Measurements from ENCODE around the gene GAD2.

Gene GAD2

DNA sequence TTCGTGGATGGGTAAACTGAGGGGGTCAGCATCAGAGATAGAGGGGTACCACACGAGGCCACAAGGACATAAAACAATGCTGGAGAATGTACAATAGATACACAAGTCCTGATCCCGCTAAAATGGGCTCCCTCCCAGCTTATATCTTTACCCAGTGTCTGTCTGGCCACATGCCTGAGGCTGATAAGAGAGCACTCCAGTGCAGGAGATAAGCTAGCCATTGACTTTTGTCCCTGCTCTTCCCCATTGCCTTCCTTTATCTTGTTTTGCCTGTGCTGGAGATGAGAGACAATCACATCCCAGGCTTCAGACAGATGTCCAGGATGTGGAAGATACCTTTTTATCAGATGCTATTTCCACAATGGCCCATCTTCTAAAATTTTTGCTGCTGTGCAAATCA, 6.0 kb downstream of the GAD2 start:
- DNase-seq (ENCODE audit: low spot score): no peak

DNA sequence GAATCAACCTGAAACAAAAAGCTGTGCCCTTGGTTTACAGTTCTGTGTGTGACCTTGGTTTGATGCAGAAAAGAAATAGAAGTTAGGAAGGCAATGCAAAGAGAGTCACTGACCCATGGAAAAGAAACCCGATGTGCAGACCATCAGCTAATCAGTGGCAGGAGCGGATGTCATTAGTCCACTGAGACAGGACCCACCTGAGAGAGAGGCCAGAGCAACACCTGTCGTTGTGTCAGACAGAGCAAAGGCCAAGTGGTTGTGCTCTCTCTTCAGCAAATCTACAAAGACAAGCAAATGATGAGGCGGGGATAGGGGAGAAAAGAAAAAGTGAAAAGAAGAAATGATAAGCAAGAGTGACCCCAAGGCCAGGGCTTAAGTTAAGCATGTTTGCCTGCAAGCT, 8.7 kb downstream of the GAD2 start:
- DNase-seq (ENCODE audit: low spot score): no peak

DNA sequence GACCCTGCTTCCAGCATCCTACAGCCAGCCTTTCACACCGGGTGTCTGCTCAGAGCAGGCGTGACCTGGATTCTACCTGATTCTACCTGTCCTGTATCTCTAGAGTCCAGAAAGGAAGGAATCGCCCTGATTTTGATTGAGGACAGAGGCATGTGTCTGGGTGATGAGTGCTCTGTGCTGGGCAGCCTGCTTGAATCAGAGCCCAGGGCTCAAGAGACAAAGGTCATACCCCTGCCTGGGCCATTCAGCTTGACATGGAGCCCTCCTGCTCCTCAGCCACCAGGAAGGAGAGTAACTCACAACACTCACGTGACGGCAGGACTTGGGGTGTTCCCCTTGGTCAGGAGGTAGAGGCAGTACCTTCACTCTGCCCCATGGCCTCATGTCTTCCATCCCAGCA, 11.2 kb downstream of the GAD2 start:
- no peak for DNase-seq (ENCODE audit: low spot score)

DNA sequence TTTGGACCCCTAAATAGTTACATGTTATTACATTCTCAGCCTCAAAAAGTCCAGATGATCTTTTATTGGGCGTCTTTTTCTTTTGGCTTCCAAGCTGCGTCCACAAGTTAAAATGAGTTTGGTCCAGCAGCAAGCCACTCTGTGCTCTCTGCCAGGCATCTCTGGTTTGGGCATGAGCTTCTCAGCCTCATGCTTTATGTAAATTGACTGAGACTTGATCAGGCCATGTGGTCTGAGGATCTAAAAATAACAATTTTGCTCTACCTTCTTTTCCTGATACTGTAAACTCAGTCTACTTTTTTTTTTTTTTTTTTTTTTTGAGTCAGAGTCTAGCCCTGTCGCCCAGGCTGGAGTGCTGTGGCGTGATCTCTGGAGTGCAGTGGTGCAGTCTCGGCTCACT, 15.6 kb downstream of the GAD2 start:
- no peak for DNase-seq (ENCODE audit: low spot score)

DNA sequence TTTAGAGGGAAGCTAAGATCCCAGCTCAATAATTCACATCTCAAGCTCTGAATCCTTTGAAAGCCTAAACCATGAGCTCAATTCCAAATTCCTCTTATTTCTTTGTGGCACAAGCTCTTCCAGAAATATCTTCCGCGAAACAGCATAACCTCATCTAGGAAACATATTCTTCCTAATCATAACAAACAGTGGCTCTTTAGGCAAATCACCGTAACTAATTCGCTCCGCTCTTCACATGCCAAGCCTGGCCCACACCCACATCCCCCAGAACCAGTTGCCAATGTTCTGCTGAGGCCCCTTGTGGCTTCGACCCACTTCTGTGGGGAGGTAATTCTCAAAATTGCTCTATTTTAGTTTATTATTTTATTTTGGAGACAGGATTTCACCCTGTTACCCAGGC, 19.2 kb downstream of the GAD2 start:
- no peak for DNase-seq (ENCODE audit: low spot score)

DNA sequence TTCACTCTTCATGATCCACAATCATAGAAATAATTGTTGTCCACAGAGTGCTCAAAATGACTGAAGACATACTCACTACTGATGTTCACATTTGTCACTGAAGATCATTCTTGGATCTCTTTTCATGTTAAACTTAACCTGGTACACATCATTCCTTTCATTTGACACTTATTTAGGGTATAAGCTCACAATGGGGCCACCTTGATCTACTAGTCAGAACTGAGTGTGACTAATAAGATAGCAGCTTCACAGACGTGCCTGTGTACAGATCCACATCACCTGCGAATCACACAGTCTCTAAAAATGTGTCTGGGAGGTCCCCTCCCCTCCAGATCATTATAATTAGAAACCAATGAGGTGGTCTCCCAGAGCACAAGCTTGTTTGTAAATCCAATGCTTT, 21.8 kb downstream of the GAD2 start:
- DNase-seq (ENCODE audit: low spot score): no peak

DNA sequence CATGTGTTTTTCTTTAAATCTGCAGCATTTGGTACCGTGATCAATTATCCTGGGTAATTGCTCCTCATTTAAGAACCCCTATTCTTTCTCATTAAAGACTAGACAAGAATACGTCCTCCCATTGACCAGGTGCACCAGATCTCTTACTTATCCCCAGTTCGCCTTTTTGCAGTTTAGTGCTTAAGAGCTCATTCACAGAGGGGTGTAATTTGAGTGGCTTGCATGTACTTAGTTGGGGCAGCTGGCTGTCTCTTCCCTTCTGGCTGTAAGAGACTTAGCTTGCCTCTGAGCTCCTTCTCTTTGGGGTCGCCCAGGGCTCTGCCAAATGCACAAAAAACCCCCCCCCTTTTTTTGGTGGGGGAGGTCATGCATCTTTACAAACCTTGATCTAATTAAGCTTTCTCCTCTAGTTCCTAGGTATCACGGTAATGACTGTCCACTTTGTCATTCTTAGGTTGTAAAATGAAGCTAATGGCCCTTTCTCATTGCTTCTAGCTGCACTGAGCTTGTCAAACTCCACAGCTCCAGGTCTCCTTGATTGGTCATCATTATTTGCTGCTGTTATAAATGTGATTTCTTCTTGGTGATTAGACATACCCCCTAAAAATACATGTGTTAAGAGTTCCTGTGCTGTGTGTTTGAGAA, 26.3 kb downstream of the GAD2 start:
- no peak for DNase-seq (ENCODE audit: low spot score)

DNA sequence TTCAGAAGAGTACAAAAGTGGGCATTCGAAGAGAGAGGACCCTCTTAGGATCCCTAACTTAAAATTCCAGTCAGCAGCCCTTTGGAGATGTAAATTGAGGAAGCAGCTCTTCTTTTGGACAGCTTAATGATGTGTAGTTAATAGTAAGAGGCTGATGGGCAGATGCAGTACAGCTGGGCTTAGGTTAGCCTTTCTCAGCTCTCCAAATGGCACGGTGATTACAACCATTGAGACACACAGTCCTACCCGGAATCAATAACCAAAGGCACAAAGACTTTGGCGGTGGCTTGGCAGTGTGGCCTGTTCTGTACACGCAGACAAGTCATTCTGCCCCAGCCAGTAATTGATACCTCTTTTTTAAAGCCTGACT, 26.8 kb downstream of the GAD2 start:
- DNase-seq (ENCODE audit: low spot score): no peak

DNA sequence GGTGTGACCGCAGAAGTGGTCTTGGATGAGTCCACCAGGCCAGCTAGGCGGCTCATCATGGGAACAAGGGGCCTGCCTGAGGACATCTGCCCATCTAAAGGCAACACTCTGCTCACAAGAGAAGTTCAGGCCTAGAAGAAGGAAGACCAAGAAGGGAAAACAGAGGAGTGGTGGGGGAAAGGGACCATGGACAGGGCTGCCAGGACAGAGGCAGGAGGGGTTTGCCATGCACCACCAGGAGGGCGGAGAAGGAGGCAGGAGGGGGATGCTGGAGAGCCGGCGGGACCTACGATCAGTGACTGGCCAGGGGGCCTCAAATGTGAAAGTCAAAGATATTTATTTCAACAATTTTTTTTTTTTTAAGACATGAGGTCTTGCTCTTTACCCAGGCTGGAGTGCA, 33.1 kb downstream of the GAD2 start:
- no peak for DNase-seq (ENCODE audit: low spot score)

DNA sequence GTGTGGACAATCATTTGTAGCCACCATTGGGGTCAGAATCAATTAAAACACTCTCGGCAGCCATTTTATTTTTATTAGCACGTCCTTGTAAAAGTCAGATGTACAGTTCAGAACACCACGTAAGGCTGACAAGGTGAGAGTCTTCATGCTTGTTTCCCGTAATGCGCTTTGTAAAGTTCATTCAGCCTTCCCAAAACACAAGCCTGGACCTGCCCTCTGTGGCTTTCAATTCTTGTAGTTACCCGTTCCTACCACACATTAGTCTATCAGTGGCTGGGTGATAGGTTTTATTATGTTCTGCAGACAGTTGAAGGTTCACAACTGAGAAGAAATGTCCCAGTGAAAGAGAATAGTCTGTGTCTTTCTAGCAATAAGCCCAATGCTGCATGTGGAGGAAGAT, 35.4 kb downstream of the GAD2 start:
- DNase-seq (ENCODE audit: low spot score): no peak

DNA sequence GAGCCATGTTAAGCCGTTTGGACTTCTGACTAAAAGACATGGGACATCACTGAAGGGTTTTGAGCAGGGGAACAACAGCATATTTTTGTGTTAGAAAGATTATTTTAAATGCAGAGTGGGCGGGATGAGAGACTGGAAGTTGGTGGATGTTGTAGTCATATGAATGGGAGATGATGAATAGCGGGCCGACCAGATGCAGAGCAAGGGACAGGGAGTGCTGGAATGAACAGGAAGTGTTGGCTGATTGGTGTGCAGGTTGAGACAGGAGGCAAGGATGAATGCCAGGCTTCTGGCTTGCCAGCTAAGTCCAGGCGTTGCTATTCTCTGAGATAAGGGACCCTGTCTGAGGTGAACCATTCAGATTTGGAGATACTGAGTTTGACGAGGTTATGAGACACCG, 38.0 kb downstream of the GAD2 start:
- DNase-seq (ENCODE audit: low spot score): no peak

DNA sequence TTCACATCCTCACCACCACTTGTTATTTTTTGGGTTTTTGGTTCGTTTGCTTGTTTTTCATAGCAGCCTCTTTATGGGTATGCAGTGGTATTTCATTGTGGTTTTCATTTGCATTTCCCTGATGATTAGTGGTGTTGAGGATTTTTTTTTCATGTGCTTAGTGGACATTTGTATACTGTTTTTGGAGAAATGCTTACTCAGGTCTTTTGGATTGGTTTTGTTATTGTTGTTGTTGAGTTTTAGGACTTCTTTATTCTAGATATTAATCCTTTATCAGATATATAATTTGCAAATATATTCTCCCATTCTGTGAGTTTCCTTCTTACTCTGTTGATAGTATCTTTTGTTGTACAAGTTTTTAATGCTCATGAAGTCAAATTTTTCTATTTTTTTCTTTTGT, 42.8 kb downstream of the GAD2 start:
- DNase-seq (ENCODE audit: low spot score): no peak

DNA sequence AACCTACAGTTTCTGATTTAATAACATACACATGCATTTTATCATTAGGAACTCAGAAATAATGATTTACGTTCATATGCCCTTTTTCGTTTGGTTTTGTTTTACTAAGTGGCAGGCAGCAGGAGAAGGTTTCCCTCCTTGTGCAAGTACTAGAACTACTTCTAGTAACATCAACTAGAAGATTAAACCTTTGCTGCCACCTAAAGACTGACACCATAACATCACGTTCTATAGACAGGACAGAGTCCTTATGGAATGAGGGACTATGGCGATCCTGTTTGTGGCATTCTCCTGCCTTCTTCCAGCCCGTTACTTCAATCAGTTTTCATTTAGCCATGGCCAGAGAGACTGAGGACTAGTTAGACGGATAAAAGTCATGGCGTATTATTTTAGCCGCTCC, 53.2 kb downstream of the GAD2 start:
- peak; percentile 57 for DNase-seq (ENCODE audit: low spot score)

DNA sequence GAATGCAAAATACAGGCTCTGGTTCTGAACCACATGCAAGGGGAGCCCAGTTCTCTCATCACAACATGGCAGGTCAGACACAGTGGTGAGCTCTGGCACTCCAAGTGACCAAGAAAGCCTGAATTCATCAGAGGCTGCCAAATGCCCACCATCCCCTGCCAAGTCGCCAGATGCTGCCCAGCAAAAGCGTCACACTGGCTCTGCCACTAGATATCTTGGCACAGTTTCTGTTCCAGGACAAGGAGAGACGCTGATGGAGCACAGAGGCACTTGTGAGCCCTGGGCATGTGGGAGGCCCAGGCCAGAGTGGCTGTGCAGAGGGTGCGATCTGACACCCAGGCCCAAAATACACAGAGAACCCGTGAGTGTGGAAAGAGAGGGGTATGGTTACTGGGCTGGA, 57.8 kb downstream of the GAD2 start:
- no peak for DNase-seq (ENCODE audit: low spot score)

DNA sequence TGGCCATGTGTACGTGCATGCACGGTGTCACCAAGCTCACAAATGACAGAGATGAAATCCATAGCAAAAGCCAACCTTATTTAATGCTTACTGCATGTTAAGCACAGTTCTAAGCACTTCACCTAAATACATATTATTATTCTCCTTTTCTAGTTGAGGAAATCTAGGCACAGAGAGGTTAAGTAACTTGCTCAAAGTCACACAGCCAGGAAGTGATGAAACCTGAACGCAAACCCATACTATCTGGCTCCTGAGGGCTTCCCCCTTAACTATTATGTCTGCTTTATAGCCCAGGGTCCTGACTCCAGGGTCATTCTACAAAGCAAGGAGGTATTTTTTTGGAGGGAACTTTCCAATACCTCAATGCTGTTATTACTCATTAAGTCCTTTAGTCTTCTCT, 61.7 kb downstream of the GAD2 start:
- no peak for DNase-seq (ENCODE audit: low spot score)

DNA sequence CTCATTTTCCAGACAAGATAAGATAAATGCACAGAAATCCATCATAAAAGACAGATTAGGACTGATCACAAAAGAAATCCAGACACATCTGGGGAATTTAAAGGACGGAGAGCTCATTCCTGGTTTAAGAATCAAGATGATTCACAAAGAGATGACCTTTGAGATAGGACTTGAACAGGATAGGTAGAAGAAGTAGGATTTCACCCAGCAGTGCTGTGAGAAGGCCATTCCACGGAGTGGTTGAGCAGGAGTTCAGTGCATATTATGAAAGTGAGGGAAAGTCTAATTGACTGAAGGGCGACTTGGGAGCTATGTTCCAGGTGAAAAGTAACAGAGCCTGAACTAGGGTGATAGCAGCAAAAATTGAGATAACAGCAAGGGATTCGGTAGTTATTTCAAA, 73.7 kb downstream of the GAD2 start:
- no peak for DNase-seq (ENCODE audit: low spot score)

DNA sequence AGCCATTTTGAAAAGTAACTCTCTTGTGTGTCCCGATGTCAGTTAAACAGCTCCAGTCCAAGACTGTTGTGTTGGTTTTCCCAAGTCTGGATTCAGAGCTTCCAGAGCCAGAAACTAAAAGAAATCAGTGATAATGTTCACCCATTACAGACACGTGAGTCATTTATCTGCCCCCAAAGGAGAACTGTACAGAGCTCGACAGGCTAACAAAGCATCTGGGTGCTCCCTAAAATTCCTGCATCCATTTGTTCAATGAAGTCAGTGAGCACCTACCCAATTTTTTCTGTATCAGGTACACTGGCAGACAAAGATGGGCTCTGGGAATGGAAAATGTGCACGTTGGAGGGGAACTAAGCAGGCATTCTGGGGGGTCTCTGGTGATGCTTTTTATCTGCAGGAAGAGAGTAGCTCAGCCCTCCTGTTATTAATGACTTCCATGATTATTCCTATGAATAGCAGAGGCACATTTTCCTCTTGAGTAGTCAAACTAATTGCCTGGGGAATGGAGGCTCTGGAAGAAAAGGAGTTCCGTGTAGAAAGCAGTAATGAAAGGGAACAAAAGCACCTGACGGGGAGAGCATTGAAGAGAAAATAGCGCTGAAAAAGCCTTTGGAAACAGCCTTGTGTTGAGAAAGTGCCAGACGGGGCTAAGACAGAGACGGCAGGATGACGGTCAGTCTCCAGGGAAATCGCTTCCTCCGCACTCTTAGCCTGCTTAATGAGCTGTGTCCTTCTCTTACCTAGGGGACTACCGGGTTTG, 75.3 kb downstream of the GAD2 start:
- DNase-seq (ENCODE audit: low spot score): no peak

DNA sequence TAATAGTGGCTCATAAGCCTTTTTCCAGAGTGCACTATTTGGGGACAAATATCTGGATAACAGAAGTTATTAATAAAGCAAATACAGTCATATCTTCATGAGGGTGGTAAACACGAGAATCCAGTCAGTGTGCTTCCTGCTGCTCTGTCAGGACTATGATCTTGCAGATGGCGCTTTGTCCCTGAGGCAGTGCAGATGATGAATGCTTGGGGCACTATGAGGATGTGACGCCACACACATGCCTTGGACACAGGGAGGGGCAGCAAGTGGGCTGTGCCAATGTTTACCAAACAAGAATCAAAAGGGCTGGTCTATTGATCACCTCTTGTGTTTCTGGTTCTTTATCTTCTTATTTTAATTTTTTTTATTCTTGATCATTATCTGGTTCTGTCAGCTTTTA, 79.8 kb downstream of the GAD2 start:
- no peak for DNase-seq (ENCODE audit: low spot score)

DNA sequence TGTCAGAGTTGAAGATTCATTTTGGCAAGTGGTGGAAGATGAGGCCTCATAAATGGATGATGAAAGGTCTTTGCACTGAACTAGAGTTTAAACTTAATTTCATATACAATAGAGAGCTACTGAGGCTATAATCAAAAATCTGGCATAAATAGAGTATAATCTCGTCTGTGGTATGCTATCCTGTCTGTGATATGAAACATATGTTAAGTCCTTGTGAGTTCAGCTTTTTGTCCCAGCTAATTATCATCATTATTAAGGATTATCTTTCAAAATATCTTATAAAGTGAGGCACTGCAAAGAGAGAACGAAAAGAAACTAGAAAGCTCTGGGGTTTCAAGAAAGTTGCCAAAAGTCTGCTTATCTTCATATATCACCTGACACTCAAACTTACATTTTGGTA, 83.4 kb downstream of the GAD2 start:
- no peak for DNase-seq (ENCODE audit: low spot score)

DNA sequence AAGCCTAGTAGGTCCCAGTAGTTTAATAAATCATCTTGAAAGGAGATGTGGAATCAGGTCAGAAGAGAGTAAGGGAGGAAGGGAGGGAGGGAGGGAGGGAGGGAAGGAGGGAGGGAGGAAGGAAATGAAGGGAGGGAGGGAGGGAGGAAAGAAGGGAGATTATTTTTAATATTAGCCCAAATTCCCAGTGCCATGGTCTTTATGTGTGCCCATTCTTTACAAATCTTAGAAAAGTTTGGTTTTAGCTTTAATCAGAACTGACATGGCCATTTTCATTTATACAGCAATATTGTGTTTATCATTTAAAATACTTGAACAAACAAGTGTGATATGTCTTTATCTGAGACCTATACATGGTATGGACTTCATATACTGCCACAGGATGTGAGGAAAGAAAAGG, 86.8 kb downstream of the GAD2 start:
- DNase-seq (ENCODE audit: low spot score): no peak

DNA sequence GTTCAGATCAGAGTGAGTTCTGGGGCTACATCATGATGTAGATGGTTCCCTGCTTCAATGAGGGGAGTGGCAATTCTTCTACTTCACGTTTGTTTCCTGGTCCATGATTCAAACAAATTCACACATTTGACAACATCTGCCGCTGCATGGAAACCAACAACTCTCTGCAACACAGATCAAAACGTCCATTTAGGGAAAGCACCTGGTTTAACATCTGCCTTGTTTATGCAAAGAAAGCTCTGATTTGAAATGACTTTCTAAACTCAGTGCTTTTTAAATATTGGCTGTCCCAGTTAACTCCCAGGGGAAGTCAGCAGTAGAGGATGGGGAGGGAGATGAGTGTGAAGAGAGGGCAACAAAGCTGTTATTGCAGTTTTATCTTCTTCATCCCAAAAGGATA, 93.8 kb downstream of the GAD2 start:
- DNase-seq (ENCODE audit: low spot score): no peak

DNA sequence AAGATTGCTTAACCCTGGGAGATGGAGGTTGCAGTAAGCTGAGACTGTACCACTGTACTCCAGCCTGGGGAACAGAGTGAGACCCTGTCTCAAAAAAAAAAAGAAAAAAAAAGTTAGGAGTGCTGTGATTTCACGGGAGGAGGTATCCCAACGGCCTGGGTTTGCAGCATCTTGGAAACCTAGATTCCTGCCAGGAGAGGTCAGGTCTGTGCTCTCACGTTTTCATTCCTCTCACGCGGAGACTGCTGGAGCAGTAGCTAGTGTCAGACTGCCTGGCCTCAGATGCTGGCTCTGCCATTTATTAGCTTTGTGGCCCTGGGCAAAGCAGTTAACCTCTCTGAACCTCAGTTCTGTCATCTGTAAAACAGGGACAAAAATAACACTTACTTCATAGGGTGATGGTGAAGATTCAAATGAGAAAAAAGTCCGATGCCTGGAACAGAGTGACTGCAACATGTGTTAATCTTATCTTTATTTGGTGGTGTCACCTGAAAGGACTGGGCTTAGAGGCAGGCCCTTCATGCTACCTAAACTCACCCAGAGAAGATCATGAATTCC, 94.9 kb downstream of the GAD2 start:
- DNase-seq (ENCODE audit: low spot score): no peak

DNA sequence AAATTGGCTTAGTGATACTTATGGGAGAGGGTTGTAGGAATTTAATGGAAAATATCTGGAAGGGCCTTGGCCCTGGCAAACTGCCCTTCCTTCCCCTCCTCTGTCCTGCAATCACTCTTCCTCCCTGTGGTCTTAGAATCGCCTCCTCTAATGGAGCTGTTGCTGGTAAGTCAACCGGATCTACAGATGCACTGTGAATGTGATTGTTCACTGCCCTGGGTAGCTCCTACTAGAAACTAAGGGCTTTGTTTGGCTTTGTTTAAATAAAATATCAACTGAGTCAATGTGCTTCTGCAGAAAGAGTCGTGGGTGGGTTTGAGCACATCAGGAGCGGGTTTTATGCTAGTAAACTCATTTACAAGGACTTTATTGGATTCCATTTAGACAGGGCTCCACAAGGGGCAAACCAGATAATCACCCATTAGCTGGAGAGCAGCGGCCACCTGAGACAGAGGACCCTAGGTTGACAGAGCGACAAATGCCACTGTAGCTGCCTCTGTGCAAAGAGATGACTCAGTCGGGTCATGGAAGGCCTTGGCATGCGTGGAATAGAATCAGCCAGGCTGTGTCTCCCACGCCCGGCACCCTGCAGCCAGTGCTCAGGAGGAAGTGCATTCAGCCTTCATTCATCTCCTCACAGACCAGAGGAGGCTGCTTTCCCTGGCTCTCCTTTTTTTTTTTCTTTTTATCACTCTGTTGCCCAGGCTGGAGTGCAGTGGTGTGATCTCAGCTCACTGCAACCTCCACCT, 97.9 kb downstream of the GAD2 start:
- DNase-seq (ENCODE audit: low spot score): no peak
